T-helper 17 cell (primary cell): ENCODE measurements around the gene NPPA. TPM values are rescaled to one million over a fixed set of nuclear protein-coding genes. Genes with fewer than 3 reads are reported as not detected.

Experiments
- ATAC-seq: fragments of 150-1000 bp; cut with Tn5 transposase; 2 replicates; pipeline ENCODE4 v1.10.0; 2021; ENCODE audit warnings: mild to moderate bottlenecking, moderate library complexity
- DNase-seq, 3 donors: peaks; one replicate each; pipeline versions ENCODE4 v3.0.0 to v3.0.0-alpha.2; 2020 to 2021
- H3K9me3 ChIP-seq: one replicate; pipeline ENCODE4 v1.7.0; 2013; ENCODE audit warnings: low read length, mild to moderate bottlenecking; ENCODE audit not compliant: control insufficient read depth, poor library complexity, severe bottlenecking
- H3K27ac Mint-ChIP-seq: one replicate; pipeline ENCODE4 v1.8.0; 2022; ENCODE audit warnings: mild to moderate bottlenecking, moderate library complexity, mixed read lengths
- H3K27me3 Mint-ChIP-seq: one replicate; pipeline ENCODE4 v1.8.0; 2022; ENCODE audit warnings: mixed read lengths
- H3K36me3 Mint-ChIP-seq: one replicate; pipeline ENCODE4 v1.8.0; 2022; ENCODE audit warnings: low read depth, mixed read lengths
- H3K4me1 Mint-ChIP-seq: one replicate; pipeline ENCODE4 v1.8.0; 2022; ENCODE audit warnings: mild to moderate bottlenecking, mixed read lengths
- H3K4me3 Mint-ChIP-seq: one replicate; pipeline ENCODE4 v1.8.0; 2022; ENCODE audit warnings: mild to moderate bottlenecking, moderate library complexity, mixed read lengths
- total RNA-seq, 4 donors: library from RNA in 2 of 4; stranded (reverse) in 2 of 4; gene quantifications; one replicate each; pipeline ENCODE4 v1.2.3 and lab custom pipeline; 2022 to 2026

NPPA gene
- total RNA-seq, 2 donors from 2014 or later = not detected

- H3K27me3 Mint-ChIP-seq = peaks cover 28% of the 10 kb centered on the region
- ATAC-seq (no peak), DNase-seq (no peak)
- peaks cover 5% of the 10 kb centered on the region for H3K4me1 Mint-ChIP-seq
- no peak overlapping the region for H3K4me3 Mint-ChIP-seq
- H3K9me3 ChIP-seq = no peaks in the 10 kb centered on the region
- H3K36me3 Mint-ChIP-seq = peaks cover 7% of the 10 kb centered on the region
- no peak overlapping the region for H3K27ac Mint-ChIP-seq
Observed at GRCh38 chr1:11848373-11848700, 754 bp upstream of the NPPA start.

DNA sequence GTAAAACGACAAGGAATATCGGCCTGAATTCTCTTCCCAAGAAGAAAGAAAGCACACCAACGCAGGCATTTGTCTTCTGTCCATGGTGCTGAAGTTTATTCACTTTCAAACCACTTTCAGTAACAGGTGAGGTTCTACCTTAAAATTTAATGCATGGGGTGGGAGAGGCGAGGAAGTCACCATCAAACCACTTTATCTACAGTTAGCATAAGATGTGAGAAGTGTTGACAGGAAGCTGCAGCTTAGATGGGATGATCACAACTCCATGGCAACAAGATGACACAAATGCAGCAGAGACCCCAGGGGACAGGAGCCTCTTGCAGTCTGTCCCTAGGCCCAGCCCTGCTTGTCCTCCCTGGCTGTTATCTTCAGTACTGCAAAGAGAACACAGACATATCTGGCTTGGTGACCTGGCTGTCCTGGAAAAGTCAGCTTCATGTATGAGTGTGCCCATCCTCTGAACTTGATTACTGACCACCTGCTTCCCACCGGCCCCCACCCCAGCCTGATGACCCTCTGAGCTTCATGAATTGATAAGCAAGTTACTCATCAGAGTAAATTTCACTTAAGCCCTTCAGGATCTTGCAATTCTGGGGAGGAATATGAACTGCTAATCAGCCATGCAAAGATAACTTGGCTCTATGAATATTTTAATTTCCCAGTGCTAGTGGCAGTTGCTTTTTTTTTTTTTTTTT lies 1.8 kb downstream of the NPPA start:
- no peaks in the 10 kb centered on the region for H3K9me3 ChIP-seq
- DNase-seq (no peak), ATAC-seq (no peak)
- Mint-ChIP-seq H3K4me3 (no peak overlapping the region), H3K4me1 (peaks cover 8% of the 10 kb centered on the region), H3K36me3 (peaks cover 6% of the 10 kb centered on the region), H3K27ac (no peak overlapping the region), H3K27me3 (peaks cover 12% of the 10 kb centered on the region)

- no peak overlapping the region for H3K4me3 Mint-ChIP-seq
- ATAC-seq (no peak), DNase-seq (no peak)
- H3K27me3 Mint-ChIP-seq = no peaks in the 10 kb centered on the region
- no peak overlapping the region for H3K27ac Mint-ChIP-seq
- H3K4me1 Mint-ChIP-seq = peaks cover 13% of the 10 kb centered on the region
- peaks cover 8% of the 10 kb centered on the region for H3K36me3 Mint-ChIP-seq
- no peaks in the 10 kb centered on the region for H3K9me3 ChIP-seq
Observed at GRCh38 chr1:11842154-11843041, 5.2 kb downstream of the NPPA start.

DNA sequence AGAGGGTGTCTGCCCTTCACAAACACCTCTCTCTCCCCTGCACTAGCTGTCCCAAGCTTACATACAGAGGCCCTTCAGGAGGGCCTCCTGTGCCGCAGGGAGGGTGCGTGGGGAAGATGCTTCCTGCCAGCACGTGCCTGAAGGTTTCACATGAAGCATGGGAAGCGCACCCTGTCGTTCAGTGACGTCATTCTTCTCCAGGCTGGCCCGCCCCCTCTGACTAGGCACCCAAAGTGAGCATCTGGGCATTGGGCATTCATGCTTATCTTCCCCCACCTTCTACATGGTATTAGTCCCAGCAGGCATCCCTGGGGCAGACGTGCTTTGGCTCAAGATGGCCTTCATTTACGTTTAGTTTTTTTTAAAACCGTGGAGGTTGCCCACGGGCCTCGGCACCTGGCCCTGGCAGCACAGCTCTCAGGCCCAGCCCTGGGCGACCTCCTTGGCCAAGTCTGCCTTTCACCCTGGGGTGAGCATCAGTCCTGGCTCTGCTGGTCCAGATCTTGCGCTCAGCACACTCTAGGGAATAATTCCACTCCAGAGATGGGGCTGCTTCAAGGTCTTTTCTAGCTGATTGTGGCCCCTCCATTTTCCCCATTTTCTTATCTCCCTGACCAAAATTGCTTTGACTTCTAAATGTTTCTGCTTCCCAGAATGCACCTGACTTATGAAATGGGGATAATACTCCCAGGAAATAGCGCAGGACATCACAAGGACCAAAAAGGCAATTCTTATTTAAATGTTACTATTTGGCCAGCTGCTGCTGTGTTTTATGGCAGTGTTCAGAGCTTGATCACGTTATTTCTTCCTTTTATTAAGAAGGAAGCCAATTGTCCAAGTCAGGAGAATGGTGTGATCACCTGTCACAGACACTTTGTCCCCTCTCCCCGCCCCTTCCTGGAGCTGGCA lies 6.1 kb downstream of the NPPA start:
- DNase-seq (no peak), ATAC-seq (no peak)
- Mint-ChIP-seq H3K36me3 (peaks cover 8% of the 10 kb centered on the region), H3K4me3 (no peak overlapping the region), H3K4me1 (peaks cover 13% of the 10 kb centered on the region), H3K27me3 (no peaks in the 10 kb centered on the region), H3K27ac (no peak overlapping the region)
- H3K9me3 ChIP-seq = no peaks in the 10 kb centered on the region

DNA sequence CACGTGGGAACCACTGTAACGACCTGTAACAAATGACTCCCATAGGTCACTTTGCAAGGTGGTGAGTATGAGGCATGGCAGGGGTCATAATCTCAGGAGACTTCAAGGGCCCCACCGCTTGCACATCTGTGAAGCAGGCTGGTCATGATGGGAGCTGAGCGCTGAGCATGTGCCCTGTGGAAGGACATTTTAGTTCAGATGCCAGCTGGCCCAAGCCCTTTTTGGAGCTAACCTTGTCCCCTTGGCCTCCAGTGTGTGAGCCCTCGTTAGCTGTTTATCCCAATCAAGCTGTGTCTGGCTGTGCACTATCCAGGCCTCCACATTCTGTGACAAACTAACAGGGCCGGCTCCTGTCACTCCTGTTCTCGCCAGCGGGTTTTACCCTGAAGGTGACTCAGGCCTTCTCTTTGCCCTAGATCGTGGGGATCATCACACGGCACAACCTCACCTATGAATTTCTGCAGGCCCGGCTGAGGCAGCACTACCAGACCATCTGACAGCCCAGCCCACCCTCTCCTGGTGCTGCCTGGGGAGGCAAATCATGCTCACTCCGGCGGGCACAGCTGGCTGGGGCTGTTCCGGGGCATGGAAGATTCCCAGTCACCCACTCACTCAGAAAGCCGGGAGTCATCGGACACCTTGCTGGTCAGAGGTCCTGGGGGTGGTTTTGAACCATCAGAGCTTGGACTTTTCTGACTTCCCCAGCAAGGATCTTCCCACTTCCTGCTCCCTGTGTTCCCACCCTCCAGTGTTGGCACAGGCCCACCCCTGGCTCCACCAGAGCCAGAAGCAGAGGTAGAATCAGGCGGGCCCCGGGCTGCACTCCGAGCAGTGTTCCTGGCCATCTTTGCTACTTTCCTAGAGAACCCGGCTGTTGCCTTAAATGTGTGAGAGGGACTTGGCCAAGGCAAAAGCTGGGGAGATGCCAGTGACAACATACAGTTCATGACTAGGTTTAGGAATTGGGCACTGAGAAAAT lies 7.6 kb downstream of the NPPA start:
- Mint-ChIP-seq H3K4me3 (no peak overlapping the region), H3K27me3 (no peaks in the 10 kb centered on the region), H3K27ac (no peak overlapping the region), H3K4me1 (peaks cover 15% of the 10 kb centered on the region), H3K36me3 (peaks cover 13% of the 10 kb centered on the region)
- H3K9me3 ChIP-seq = no peaks in the 10 kb centered on the region
- no peak for DNase-seq
- no peak for ATAC-seq

DNA sequence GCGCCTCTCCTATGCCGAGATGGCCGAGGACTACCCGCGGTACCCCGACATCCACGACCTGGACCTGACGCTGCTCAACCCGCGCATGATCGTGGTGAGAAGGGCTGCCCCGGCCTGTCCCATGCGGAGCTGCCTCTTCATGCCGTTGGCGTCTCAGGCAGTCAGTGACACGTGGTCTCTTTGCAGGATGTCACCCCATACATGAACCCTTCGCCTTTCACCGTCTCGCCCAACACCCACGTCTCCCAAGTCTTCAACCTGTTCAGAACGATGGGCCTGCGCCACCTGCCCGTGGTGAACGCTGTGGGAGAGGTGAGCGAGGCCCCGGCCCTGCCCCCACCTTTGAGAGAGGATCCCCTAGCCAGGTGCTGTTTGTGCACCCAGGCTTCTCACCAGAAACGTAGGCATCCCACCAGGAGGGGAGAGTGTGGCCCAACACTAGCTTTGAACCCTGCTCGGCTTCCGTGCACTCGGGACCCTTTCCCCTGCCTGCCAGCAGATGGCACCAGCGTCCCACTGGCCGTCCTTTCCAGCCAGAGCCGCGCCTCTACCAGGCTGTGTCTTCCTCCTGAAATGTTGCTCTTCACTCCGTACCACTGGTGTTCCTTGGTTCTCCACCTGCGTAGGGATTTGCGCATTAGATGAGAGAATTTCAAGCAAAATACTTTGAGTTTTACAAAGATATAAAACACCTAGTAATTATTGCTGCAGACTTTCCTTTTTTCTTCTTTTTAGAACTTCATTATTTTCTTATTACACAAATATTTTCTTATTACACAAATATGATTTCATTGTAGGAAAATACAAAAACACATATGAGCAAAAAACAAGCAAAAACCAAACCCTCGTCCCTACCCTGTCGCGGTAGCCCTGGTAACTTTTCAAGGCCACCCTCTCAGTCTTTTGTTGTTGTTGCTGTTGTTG lies 9.0 kb downstream of the NPPA start:
- peak overlapping the region; percentile 6 for H3K27ac Mint-ChIP-seq
- peak; percentile 93 for ATAC-seq
- peak; percentile 55 to 72 (median 57) for DNase-seq
- no peaks in the 10 kb centered on the region for H3K9me3 ChIP-seq
- no peaks in the 10 kb centered on the region for H3K27me3 Mint-ChIP-seq
- no peak overlapping the region for H3K4me3 Mint-ChIP-seq
- H3K4me1 Mint-ChIP-seq = peaks cover 12% of the 10 kb centered on the region
- H3K36me3 Mint-ChIP-seq = peaks cover 11% of the 10 kb centered on the region

DNA sequence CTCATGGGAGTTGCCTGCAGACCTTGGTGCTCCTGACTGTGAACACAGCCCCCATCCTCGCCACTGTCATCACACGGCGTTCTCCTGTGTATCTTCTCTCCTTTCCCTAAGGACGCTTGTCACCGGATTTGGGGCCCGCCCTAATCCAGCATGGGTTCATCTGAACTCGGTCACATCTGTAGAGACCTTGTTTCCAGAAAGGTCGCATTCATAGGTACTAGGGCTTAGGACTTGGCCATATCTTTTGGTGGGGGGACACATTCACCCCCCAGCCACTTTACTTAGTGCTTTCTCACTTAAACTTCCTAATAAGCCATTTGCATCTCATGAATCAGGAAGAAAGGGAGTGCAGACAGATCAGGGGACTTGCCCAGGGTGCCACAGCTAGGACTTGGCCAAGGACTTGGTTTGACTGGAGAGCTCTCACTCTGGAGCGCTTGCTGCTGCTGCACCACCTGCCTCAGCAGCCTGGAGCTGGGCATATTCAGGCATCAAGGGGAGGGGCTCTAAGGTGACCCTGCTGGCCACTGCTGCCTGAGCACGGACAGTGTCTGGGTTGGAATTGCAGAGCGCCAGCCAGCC lies 9.7 kb downstream of the NPPA start:
- no peaks in the 10 kb centered on the region for H3K9me3 ChIP-seq
- Mint-ChIP-seq H3K36me3 (peaks cover 11% of the 10 kb centered on the region), H3K4me3 (no peak overlapping the region), H3K27me3 (no peaks in the 10 kb centered on the region), H3K4me1 (peaks cover 9% of the 10 kb centered on the region), H3K27ac (no peak overlapping the region)
- no peak for DNase-seq
- no peak for ATAC-seq

GRCh38 chr1:11836955-11837766 lies 10.4 kb downstream of the NPPA start:
- DNase-seq (no peak), ATAC-seq (no peak)
- peaks cover 12% of the 10 kb centered on the region for H3K36me3 Mint-ChIP-seq
- H3K27me3 Mint-ChIP-seq = no peaks in the 10 kb centered on the region
- H3K4me3 Mint-ChIP-seq = no peak overlapping the region
- H3K4me1 Mint-ChIP-seq = peaks cover 6% of the 10 kb centered on the region
- no peaks in the 10 kb centered on the region for H3K9me3 ChIP-seq
- no peak overlapping the region for H3K27ac Mint-ChIP-seq

- peaks cover 9% of the 10 kb centered on the region for H3K36me3 Mint-ChIP-seq
- ATAC-seq = no peak
- no peak for DNase-seq
- no peaks in the 10 kb centered on the region for H3K27me3 Mint-ChIP-seq
- no peak overlapping the region for H3K4me3 Mint-ChIP-seq
- no peaks in the 10 kb centered on the region for H3K9me3 ChIP-seq
- peaks cover 6% of the 10 kb centered on the region for H3K4me1 Mint-ChIP-seq
- H3K27ac Mint-ChIP-seq = no peak overlapping the region
Observed at GRCh38 chr1:11835441-11836225, 11.9 kb downstream of the NPPA start.

GRCh38 chr1:11833900-11834299 lies 13.7 kb downstream of the NPPA start:
- Mint-ChIP-seq H3K27me3 (no peaks in the 10 kb centered on the region), H3K36me3 (peaks cover 9% of the 10 kb centered on the region), H3K4me3 (no peak overlapping the region), H3K4me1 (peaks cover 6% of the 10 kb centered on the region), H3K27ac (no peak overlapping the region)
- DNase-seq = no peak
- H3K9me3 ChIP-seq = no peaks in the 10 kb centered on the region
- ATAC-seq = no peak
